Neuronal stem cell (in vitro differentiated cells): ENCODE data around the gene ZNF536.

Source experiments
- DNase-seq: peaks from one replicate; pipeline ENCODE4 v3.0.0-alpha.2; 2013; ENCODE audit warnings: low spot score
- H2AFZ ChIP-seq: one replicate; pipeline ENCODE4 v1.6.1; 2013; ENCODE audit warnings: mild to moderate bottlenecking, low read length, inconsistent platforms
- H2AK5ac ChIP-seq: 2 replicates; pipeline ENCODE4 v1.6.1; 2013; ENCODE audit warnings: low read depth, mild to moderate bottlenecking, inconsistent platforms, low read length, moderate library complexity, mixed read lengths
- H2BK120ac ChIP-seq: 2 replicates; pipeline ENCODE4 v1.6.1; 2013; ENCODE audit warnings: low read depth, mild to moderate bottlenecking, inconsistent platforms, low read length, moderate library complexity, mixed read lengths
- H2BK12ac ChIP-seq: one replicate; pipeline ENCODE4 v1.6.1; 2013; ENCODE audit warnings: low read length, inconsistent platforms
- H2BK15ac ChIP-seq: 2 replicates; pipeline ENCODE4 v1.6.1; 2013; ENCODE audit warnings: mild to moderate bottlenecking, low read length, inconsistent platforms, mixed read lengths
- H2BK5ac ChIP-seq: one replicate; pipeline ENCODE4 v1.6.1; 2013; ENCODE audit warnings: inconsistent platforms, mild to moderate bottlenecking, low read length, moderate library complexity
- H3K14ac ChIP-seq: one replicate; pipeline ENCODE4 v1.6.1; 2013; ENCODE audit warnings: low read length, inconsistent platforms
- H3K18ac ChIP-seq: 2 replicates; pipeline ENCODE4 v1.6.1; 2013; ENCODE audit warnings: low read length, inconsistent platforms
- H3K23ac ChIP-seq: 2 replicates; pipeline ENCODE4 v1.6.1; 2013; ENCODE audit warnings: low read depth, mild to moderate bottlenecking, mixed read lengths, low read length, inconsistent platforms; ENCODE audit not compliant: poor library complexity
- H3K27ac ChIP-seq: replicated peaks from 3 replicates; pipeline ENCODE4 v1.5.1; 2013; ENCODE audit warnings: low read length, inconsistent platforms
- H3K27me3 ChIP-seq, 3 experiments: 2 replicates each; pipeline ENCODE4 v1.6.1; 2013; ENCODE audit warnings: low read length in 3 of 3, mild to moderate bottlenecking in 2 of 3, inconsistent platforms in 1 of 3, low read depth in 1 of 3, mixed read lengths in 1 of 3, moderate library complexity in 1 of 3; ENCODE audit not compliant: control insufficient read depth in 3 of 3, insufficient read depth in 3 of 3
- H3K36me3 ChIP-seq, 2 donors: replicated peaks in 1 of 2; 2 replicates each; pipeline ENCODE4 v1.6.1; 2013; ENCODE audit warnings: low read length in 2 of 2; ENCODE audit not compliant: control insufficient read depth in 2 of 2, insufficient read depth in 2 of 2
- H3K4ac ChIP-seq: 2 replicates; pipeline ENCODE4 v1.6.1; 2013; ENCODE audit warnings: inconsistent platforms, mild to moderate bottlenecking, low read length, moderate library complexity
- H3K4me1 ChIP-seq, 2 donors: 1 replicate in 1 of 2; 2 replicates in 1 of 2; pipeline ENCODE4 v1.6.1; 2013; ENCODE audit warnings: low read length in 2 of 2, low read depth in 1 of 2; ENCODE audit not compliant: control insufficient read depth in 2 of 2, insufficient read depth in 1 of 2
- H3K4me2 ChIP-seq: one replicate; pipeline ENCODE4 v1.6.1; 2013; ENCODE audit warnings: mild to moderate bottlenecking, low read length, inconsistent platforms; ENCODE audit not compliant: insufficient read depth, poor library complexity, severe bottlenecking
- H3K4me3 ChIP-seq, 2 donors: 2 replicates each; pipeline ENCODE4 v1.5.1; 2013; ENCODE audit warnings: low read length in 2 of 2, mild to moderate bottlenecking in 2 of 2, inconsistent platforms in 1 of 2, moderate library complexity in 1 of 2
- H3K79me1 ChIP-seq: one replicate; pipeline ENCODE4 v1.6.1; 2013; ENCODE audit warnings: low read depth, mild to moderate bottlenecking, inconsistent platforms, low read length, moderate library complexity
- H3K9ac ChIP-seq: one replicate; pipeline ENCODE4 v1.6.1; 2013; ENCODE audit warnings: mild to moderate bottlenecking, low read depth, low read length, inconsistent platforms; ENCODE audit not compliant: poor library complexity
- H3K9me3 ChIP-seq, 2 donors: replicated peaks in 1 of 2; 2 replicates each; pipeline versions ENCODE3 to v1.6.1; 2013; ENCODE audit warnings: low read length in 2 of 2, mild to moderate bottlenecking in 2 of 2, inconsistent platforms in 1 of 2, low read depth in 1 of 2, mixed read lengths in 1 of 2, moderate library complexity in 1 of 2; ENCODE audit not compliant: control insufficient read depth in 2 of 2, insufficient read depth in 1 of 2
- H4K8ac ChIP-seq: one replicate; pipeline ENCODE4 v1.6.1; 2013; ENCODE audit warnings: low read depth, mild to moderate bottlenecking, inconsistent platforms, low read length, moderate library complexity
- H4K91ac ChIP-seq: one replicate; pipeline ENCODE4 v1.6.1; 2013; ENCODE audit warnings: low read length, low read depth, mild to moderate bottlenecking, inconsistent platforms; ENCODE audit not compliant: poor library complexity
- WGBS, 2 donors: extraction: QIAGEN DNeasy Blood & Tissue Kit; methylation state at CpG; one replicate each; pipeline ENCODE4 v1.1.7; 2013; ENCODE audit warnings: missing lambda C conversion rate in 2 of 2, mixed read lengths in 1 of 2; ENCODE audit not compliant: insufficient read length in 2 of 2, insufficient replicate concordance in 1 of 2; ENCODE audit errors: extremely low coverage in 2 of 2; 5-methylcytosine and 5-hydroxymethylcytosine counted together

The ZNF536 gene

GRCh38 chr19:30556230-30556711, 184.1 kb downstream of the ZNF536 start:
- H2AFZ ChIP-seq, result no peak overlapping the region
- no peak overlapping the region for H2AK5ac ChIP-seq
- no peak overlapping the region for H4K91ac ChIP-seq
- no peak overlapping the region for H2BK15ac ChIP-seq
- no peak for DNase-seq
- H3K14ac ChIP-seq, result no peak overlapping the region
- no peak overlapping the region for H4K8ac ChIP-seq
- no peaks in the 10 kb centered on the region for H3K79me1 ChIP-seq
- no peaks in the 10 kb centered on the region for H3K27me3 ChIP-seq
- no peak overlapping the region for H3K4ac ChIP-seq
- H3K23ac ChIP-seq, result no peak overlapping the region
- peaks cover 7 to 10% of the 10 kb centered on the region in 2 donors for H3K4me1 ChIP-seq
- WGBS, 2 donors, result no CpG with 5 or more reads among the region's 6 CpGs
- H3K4me3 ChIP-seq, result no peak overlapping the region
- no peaks in the 10 kb centered on the region for H3K36me3 ChIP-seq
- H2BK5ac ChIP-seq, result no peak overlapping the region
- no peak overlapping the region for H2BK12ac ChIP-seq
- no peak overlapping the region for H3K18ac ChIP-seq
- H3K4me2 ChIP-seq, result no peak overlapping the region
- H2BK120ac ChIP-seq, result no peak overlapping the region
- no peak overlapping the region for H3K27ac ChIP-seq
- no peaks in the 10 kb centered on the region for H3K9me3 ChIP-seq
- no peak overlapping the region for H3K9ac ChIP-seq

- Histone ChIP-seq H4K91ac (no peak overlapping the region), H3K14ac (no peak overlapping the region), H4K8ac (no peak overlapping the region), H3K9ac (no peak overlapping the region), H3K23ac (no peak overlapping the region), H3K27ac (no peak overlapping the region), H3K9me3 (no peaks in the 10 kb centered on the region), H2BK120ac (no peak overlapping the region), H3K4me1 (peaks cover 6 to 10% of the 10 kb centered on the region in 2 donors), H2BK12ac (no peak overlapping the region), H3K79me1 (no peaks in the 10 kb centered on the region), H3K4me2 (no peak overlapping the region), H2BK15ac (no peak overlapping the region), H3K18ac (no peak overlapping the region), H3K4me3 (no peak overlapping the region), H3K4ac (no peak overlapping the region), H3K36me3 (no peaks in the 10 kb centered on the region), H2AK5ac (no peak overlapping the region), H2AFZ (no peak overlapping the region), H3K27me3 (no peaks in the 10 kb centered on the region), H2BK5ac (no peak overlapping the region)
- WGBS, 2 donors, result no CpG with 5 or more reads among the region's 4 CpGs
- no peak for DNase-seq
These were observed 185.0 kb downstream of the ZNF536 start for GRCh38 chr19:30557212-30557611.

- H3K9ac ChIP-seq, result no peak overlapping the region
- H3K27me3 ChIP-seq, result no peaks in the 10 kb centered on the region
- no peak overlapping the region for H3K18ac ChIP-seq
- no peak overlapping the region for H2BK120ac ChIP-seq
- H3K23ac ChIP-seq, result no peak overlapping the region
- H3K4me1 ChIP-seq, result peaks cover 6 to 10% of the 10 kb centered on the region in 2 donors
- H3K27ac ChIP-seq, result no peak overlapping the region
- H3K9me3 ChIP-seq, result no peaks in the 10 kb centered on the region
- H3K79me1 ChIP-seq, result no peaks in the 10 kb centered on the region
- no peak overlapping the region for H4K91ac ChIP-seq
- no peak overlapping the region for H2BK15ac ChIP-seq
- no peak overlapping the region for H4K8ac ChIP-seq
- H3K36me3 ChIP-seq, result no peaks in the 10 kb centered on the region
- H2AK5ac ChIP-seq, result no peak overlapping the region
- H2BK12ac ChIP-seq, result no peak overlapping the region
- no CpG with 5 or more reads among the region's 13 CpGs for WGBS, 2 donors
- H3K4me3 ChIP-seq, result no peak overlapping the region
- DNase-seq, result peak; percentile 5
- H3K14ac ChIP-seq, result no peak overlapping the region
- H2AFZ ChIP-seq, result no peak overlapping the region
- no peak overlapping the region for H3K4me2 ChIP-seq
- no peak overlapping the region for H2BK5ac ChIP-seq
- H3K4ac ChIP-seq, result no peak overlapping the region
These were observed 185.9 kb downstream of the ZNF536 start for GRCh38 chr19:30557927-30558557.

GRCh38 chr19:30558793-30559192, 186.6 kb downstream of the ZNF536 start:
- no peak overlapping the region for H2BK120ac ChIP-seq

More at GRCh38 chr19:30558793-30559192, 186.6 kb downstream of the ZNF536 start:
- no peaks in the 10 kb centered on the region for H3K36me3 ChIP-seq
- no peaks in the 10 kb centered on the region for H3K9me3 ChIP-seq
- H3K14ac ChIP-seq, result no peak overlapping the region
- no peak overlapping the region for H3K4ac ChIP-seq
- no peak overlapping the region for H2BK12ac ChIP-seq
- H4K91ac ChIP-seq, result no peak overlapping the region
- no peak overlapping the region for H3K9ac ChIP-seq
- H3K27me3 ChIP-seq, result no peaks in the 10 kb centered on the region
- H3K23ac ChIP-seq, result no peak overlapping the region
- no peaks in the 10 kb centered on the region for H3K79me1 ChIP-seq
- H2AK5ac ChIP-seq, result no peak overlapping the region
- no peak overlapping the region for H4K8ac ChIP-seq
- H3K4me1 ChIP-seq, result peaks cover 6 to 10% of the 10 kb centered on the region in 2 donors
- H2BK5ac ChIP-seq, result no peak overlapping the region
- no peak for DNase-seq
- WGBS, 2 donors, result no CpG with 5 or more reads among the region's 6 CpGs
- H2AFZ ChIP-seq, result no peak overlapping the region
- H2BK15ac ChIP-seq, result no peak overlapping the region
- no peak overlapping the region for H3K27ac ChIP-seq
- no peak overlapping the region for H3K18ac ChIP-seq
- H3K4me3 ChIP-seq, result no peak overlapping the region
- H3K4me2 ChIP-seq, result no peak overlapping the region
